Liver (tissue), 9 donors: ENCODE results near the gene ST6GALNAC5. TPM values are rescaled to one million over a fixed set of nuclear protein-coding genes. Genes with fewer than 3 reads are reported as not detected.

ENCODE experiments used
- DNase-seq: peaks from one replicate; pipeline ENCODE4 v3.0.0-alpha.2; 2017; ENCODE audit warnings: low spot score
- H3K27ac ChIP-seq, 2 donors: one replicate each; pipeline ENCODE4 v1.7.0; 2013; ENCODE audit warnings: inconsistent platforms in 2 of 2, low read length in 2 of 2, control low read depth in 1 of 2, low read depth in 1 of 2, mild to moderate bottlenecking in 1 of 2
- H3K27me3 ChIP-seq, 4 donors: one replicate each; pipeline versions ENCODE4 v1.6.1 to v1.7.0; 2013; ENCODE audit warnings: low read length in 3 of 4, inconsistent platforms in 1 of 4, mild to moderate bottlenecking in 1 of 4, moderate library complexity in 1 of 4; ENCODE audit not compliant: control insufficient read depth in 4 of 4, insufficient read depth in 4 of 4
- H3K36me3 ChIP-seq, 4 donors: one replicate each; pipeline versions ENCODE4 v1.6.1 to v1.7.0; 2013; ENCODE audit warnings: low read length in 3 of 4, mild to moderate bottlenecking in 3 of 4, low read depth in 1 of 4, moderate library complexity in 1 of 4; ENCODE audit not compliant: control insufficient read depth in 4 of 4, insufficient read depth in 3 of 4
- H3K4me1 ChIP-seq, 4 donors: one replicate each; pipeline versions ENCODE4 v1.6.1 to v1.7.0; 2013; ENCODE audit warnings: low read length in 3 of 4, mild to moderate bottlenecking in 3 of 4, moderate library complexity in 1 of 4; ENCODE audit not compliant: control insufficient read depth in 4 of 4, insufficient read depth in 4 of 4
- H3K4me3 ChIP-seq, 3 donors: one replicate each; pipeline versions ENCODE4 v1.6.1 to v1.7.0; 2013; ENCODE audit warnings: low read length in 3 of 3, control low read depth in 1 of 3, low read depth in 1 of 3, mild to moderate bottlenecking in 1 of 3
- H3K9ac ChIP-seq, 2 donors: one replicate each; pipeline ENCODE4 v1.7.0; 2013; ENCODE audit warnings: low read length in 2 of 2, mild to moderate bottlenecking in 2 of 2, moderate library complexity in 2 of 2, control low read depth in 1 of 2, low read depth in 1 of 2
- H3K9me3 ChIP-seq, 4 donors: one replicate each; pipeline versions ENCODE4 v1.6.1 to v1.7.0; 2013; ENCODE audit warnings: low read length in 3 of 4; ENCODE audit not compliant: control insufficient read depth in 4 of 4
- EGR1 ChIP-seq, 2 donors: IDR thresholded peaks; 2 replicates each; pipeline ENCODE4 v1.6.1; 2016 to 2018; ENCODE audit warnings: antibody characterized with exemption in 2 of 2, low read depth in 2 of 2
- GABPA ChIP-seq, 2 donors: IDR thresholded peaks in 1 of 2; conservative IDR thresholded peaks in 1 of 2; 2 replicates each; pipeline ENCODE4 v1.6.1; 2016; ENCODE audit warnings: antibody characterized with exemption in 2 of 2, mild to moderate bottlenecking in 1 of 2, moderate library complexity in 1 of 2
- HNF4A ChIP-seq, 2 donors: conservative IDR thresholded peaks; 2 replicates each; pipeline ENCODE4 v1.6.1; 2016; ENCODE audit warnings: antibody characterized with exemption in 2 of 2, mild to moderate bottlenecking in 2 of 2
- HNF4G ChIP-seq: IDR thresholded peaks from 2 replicates; pipeline ENCODE4 v1.6.1; 2016; ENCODE audit warnings: antibody characterized with exemption
- JUND ChIP-seq, 2 donors: IDR thresholded peaks; 2 replicates each; pipeline ENCODE4 v1.6.1; 2016; ENCODE audit warnings: antibody characterized with exemption in 2 of 2
- NR2F2 ChIP-seq: IDR thresholded peaks from 2 replicates; pipeline ENCODE4 v1.6.1; 2016; ENCODE audit warnings: antibody characterized with exemption
- RAD21 ChIP-seq, 2 donors: IDR thresholded peaks; 2 replicates each; pipeline ENCODE4 v1.6.1; 2016; ENCODE audit warnings: antibody characterized with exemption in 2 of 2, mild to moderate bottlenecking in 2 of 2
- RXRA ChIP-seq, 2 donors: IDR thresholded peaks; 2 replicates each; pipeline ENCODE4 v1.6.1; 2017 to 2018; ENCODE audit warnings: antibody characterized with exemption in 2 of 2, mild to moderate bottlenecking in 1 of 2
- SP1 ChIP-seq: IDR thresholded peaks from 2 replicates; pipeline ENCODE4 v1.6.1; 2018; ENCODE audit warnings: antibody characterized with exemption, mild to moderate bottlenecking
- TAF1 ChIP-seq: conservative IDR thresholded peaks from 2 replicates; pipeline ENCODE4 v1.6.1; 2016; ENCODE audit warnings: antibody characterized with exemption, mild to moderate bottlenecking
- YY1 ChIP-seq: IDR thresholded peaks from 2 replicates; pipeline ENCODE4 v1.6.1; 2016; ENCODE audit warnings: antibody characterized with exemption, mild to moderate bottlenecking
- WGBS: extraction: QIAGEN DNeasy Blood & Tissue Kit; methylation state at CpG from one replicate; pipeline ENCODE4 v1.1.7; 2013; 5-methylcytosine and 5-hydroxymethylcytosine counted together
- polyA plus RNA-seq, 2 donors: library from polyadenylated mRNA; stranded (reverse) in 1 of 2; unstranded in 1 of 2; fragments of 200-250 nt in 1 of 2; fragments of >200 nt in 1 of 2; fragmentation: Nextera tagmentation in 1 of 2; extraction: Ambion mirVana in 1 of 2; gene quantifications; one replicate each; pipeline versions ENCODE4 v1.2.1 to v1.2.3, GENCODE V29; 2013 to 2015
- total RNA-seq, 2 donors: library from RNA; depleted of rRNA; stranded (reverse); fragments of >200 nt; gene quantifications; one replicate each; pipeline ENCODE4 v1.2.3, GENCODE V29; 2014
- TF ChIP-seq, protein P1 (sequence below): IDR thresholded peaks from 2 replicates; pipeline ENCODE4 v1.6.1; 2016; ENCODE audit warnings: antibody characterized with exemption
- TF ChIP-seq, protein P2 (sequence below): IDR thresholded peaks from 2 replicates; pipeline ENCODE4 v1.6.1; 2016; ENCODE audit warnings: antibody characterized with exemption, mild to moderate bottlenecking
- TF ChIP-seq, protein P3 (sequence below): fragments of 150-350 bp; IDR thresholded peaks from 2 replicates; pipeline ENCODE4 v1.5.1; 2017; ENCODE audit warnings: improper control_type of control experiment, low read depth, low read length; ENCODE audit not compliant: missing input control
- TF ChIP-seq, protein P4 (sequence below): IDR thresholded peaks from 2 replicates; pipeline ENCODE4 v1.6.1; 2016; ENCODE audit warnings: antibody characterized with exemption
- TF ChIP-seq, protein P5 (sequence below): IDR thresholded peaks from 2 replicates; pipeline ENCODE4 v1.6.1; 2016; ENCODE audit warnings: antibody characterized with exemption
- donor health status: healthy.
- donor health status: healthy.
- donor health status: healthy.
- donor health status: healthy.
- donor health status: healthy.

ST6GALNAC5 gene
- total and polyA plus RNA-seq, 4 donors = 0.09 to 0.17 TPM; not detected in 2

DNA sequence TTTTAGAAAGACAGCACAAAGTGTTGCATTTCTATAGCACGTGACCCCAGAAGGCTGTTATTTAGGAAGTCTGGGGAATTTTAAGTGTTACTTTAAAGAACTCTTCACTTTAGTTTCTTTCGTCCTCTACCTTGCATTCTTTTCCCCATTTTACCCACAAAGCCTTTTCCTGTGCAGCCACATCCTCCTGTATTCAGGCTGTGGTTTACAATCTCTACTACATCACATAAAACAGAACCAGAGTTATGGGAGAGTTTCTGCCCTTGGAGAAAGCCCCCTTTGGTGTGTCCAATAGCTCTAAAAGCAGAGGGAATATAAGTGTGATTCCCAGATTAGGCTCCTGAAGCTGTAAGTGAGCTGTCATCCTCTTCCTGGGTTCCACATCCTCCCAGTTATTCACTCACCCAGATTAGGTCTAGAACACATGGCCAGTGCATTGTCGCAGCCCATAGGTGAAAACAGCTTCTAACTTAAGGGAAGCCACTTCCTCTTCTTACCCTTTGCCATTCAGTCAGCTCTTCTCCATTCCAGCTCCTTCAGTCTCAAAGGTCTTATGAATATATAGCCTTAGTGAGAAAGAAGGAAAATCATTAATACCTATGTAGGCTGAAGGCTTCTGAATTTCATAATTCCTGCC lies 180.8 kb downstream of the ST6GALNAC5 start:
- no peak overlapping the region for H3K4me3 ChIP-seq
- TF ChIP-seq HNF4G (no peak), GABPA (IDR thresholded peaks at IDR 0.05 in 1 of 2, conservative IDR thresholded peaks at IDR 0.05 in 1 of 2) (no peak), JUND (IDR thresholded peaks at IDR 0.05) (no peak), TAF1 (no peak), SP1 (no peak), RXRA (IDR thresholded peaks at IDR 0.05) (no peak), HNF4A (conservative IDR thresholded peaks at IDR 0.05) (no peak), RAD21 (IDR thresholded peaks at IDR 0.05) (no peak), EGR1 (IDR thresholded peaks at IDR 0.05; ENCODE audit: low read depth in 2 of 2) (no peak), YY1 (no peak), NR2F2 (no peak)
- TF ChIP-seq, protein P1, sequence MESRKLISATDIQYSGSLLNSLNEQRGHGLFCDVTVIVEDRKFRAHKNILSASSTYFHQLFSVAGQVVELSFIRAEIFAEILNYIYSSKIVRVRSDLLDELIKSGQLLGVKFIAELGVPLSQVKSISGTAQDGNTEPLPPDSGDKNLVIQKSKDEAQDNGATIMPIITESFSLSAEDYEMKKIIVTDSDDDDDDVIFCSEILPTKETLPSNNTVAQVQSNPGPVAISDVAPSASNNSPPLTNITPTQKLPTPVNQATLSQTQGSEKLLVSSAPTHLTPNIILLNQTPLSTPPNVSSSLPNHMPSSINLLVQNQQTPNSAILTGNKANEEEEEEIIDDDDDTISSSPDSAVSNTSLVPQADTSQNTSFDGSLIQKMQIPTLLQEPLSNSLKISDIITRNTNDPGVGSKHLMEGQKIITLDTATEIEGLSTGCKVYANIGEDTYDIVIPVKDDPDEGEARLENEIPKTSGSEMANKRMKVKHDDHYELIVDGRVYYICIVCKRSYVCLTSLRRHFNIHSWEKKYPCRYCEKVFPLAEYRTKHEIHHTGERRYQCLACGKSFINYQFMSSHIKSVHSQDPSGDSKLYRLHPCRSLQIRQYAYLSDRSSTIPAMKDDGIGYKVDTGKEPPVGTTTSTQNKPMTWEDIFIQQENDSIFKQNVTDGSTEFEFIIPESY = no peak
- TF ChIP-seq, protein P2, sequence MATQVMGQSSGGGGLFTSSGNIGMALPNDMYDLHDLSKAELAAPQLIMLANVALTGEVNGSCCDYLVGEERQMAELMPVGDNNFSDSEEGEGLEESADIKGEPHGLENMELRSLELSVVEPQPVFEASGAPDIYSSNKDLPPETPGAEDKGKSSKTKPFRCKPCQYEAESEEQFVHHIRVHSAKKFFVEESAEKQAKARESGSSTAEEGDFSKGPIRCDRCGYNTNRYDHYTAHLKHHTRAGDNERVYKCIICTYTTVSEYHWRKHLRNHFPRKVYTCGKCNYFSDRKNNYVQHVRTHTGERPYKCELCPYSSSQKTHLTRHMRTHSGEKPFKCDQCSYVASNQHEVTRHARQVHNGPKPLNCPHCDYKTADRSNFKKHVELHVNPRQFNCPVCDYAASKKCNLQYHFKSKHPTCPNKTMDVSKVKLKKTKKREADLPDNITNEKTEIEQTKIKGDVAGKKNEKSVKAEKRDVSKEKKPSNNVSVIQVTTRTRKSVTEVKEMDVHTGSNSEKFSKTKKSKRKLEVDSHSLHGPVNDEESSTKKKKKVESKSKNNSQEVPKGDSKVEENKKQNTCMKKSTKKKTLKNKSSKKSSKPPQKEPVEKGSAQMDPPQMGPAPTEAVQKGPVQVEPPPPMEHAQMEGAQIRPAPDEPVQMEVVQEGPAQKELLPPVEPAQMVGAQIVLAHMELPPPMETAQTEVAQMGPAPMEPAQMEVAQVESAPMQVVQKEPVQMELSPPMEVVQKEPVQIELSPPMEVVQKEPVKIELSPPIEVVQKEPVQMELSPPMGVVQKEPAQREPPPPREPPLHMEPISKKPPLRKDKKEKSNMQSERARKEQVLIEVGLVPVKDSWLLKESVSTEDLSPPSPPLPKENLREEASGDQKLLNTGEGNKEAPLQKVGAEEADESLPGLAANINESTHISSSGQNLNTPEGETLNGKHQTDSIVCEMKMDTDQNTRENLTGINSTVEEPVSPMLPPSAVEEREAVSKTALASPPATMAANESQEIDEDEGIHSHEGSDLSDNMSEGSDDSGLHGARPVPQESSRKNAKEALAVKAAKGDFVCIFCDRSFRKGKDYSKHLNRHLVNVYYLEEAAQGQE = no peak
- TF ChIP-seq, protein P3, sequence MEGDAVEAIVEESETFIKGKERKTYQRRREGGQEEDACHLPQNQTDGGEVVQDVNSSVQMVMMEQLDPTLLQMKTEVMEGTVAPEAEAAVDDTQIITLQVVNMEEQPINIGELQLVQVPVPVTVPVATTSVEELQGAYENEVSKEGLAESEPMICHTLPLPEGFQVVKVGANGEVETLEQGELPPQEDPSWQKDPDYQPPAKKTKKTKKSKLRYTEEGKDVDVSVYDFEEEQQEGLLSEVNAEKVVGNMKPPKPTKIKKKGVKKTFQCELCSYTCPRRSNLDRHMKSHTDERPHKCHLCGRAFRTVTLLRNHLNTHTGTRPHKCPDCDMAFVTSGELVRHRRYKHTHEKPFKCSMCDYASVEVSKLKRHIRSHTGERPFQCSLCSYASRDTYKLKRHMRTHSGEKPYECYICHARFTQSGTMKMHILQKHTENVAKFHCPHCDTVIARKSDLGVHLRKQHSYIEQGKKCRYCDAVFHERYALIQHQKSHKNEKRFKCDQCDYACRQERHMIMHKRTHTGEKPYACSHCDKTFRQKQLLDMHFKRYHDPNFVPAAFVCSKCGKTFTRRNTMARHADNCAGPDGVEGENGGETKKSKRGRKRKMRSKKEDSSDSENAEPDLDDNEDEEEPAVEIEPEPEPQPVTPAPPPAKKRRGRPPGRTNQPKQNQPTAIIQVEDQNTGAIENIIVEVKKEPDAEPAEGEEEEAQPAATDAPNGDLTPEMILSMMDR = no peak
- TF ChIP-seq, protein P4, sequence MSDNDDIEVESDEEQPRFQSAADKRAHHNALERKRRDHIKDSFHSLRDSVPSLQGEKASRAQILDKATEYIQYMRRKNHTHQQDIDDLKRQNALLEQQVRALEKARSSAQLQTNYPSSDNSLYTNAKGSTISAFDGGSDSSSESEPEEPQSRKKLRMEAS = no peak
- TF ChIP-seq, protein P5, sequence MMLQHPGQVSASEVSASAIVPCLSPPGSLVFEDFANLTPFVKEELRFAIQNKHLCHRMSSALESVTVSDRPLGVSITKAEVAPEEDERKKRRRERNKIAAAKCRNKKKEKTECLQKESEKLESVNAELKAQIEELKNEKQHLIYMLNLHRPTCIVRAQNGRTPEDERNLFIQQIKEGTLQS = no peak
- H3K9ac ChIP-seq = no peak overlapping the region
- no peak for DNase-seq
- no peak overlapping the region for H3K27ac ChIP-seq
- no peaks in the 10 kb centered on the region for H3K4me1 ChIP-seq
- H3K27me3 ChIP-seq = no peaks in the 10 kb centered on the region
- WGBS = 68% methylated on average over 3 of the region's 3 CpGs
- no peaks in the 10 kb centered on the region for H3K36me3 ChIP-seq
- H3K9me3 ChIP-seq = no peaks in the 10 kb centered on the region
